Measurements from ENCODE around the gene PUDP.
"Not testable (repeated sequence)": the region's sequence is repeated elsewhere in the genome, so short reads cannot be mapped to it uniquely, and the experiment has no call there.

The PUDP gene

GRCh38 chrX:7147978-7148854, at the start of gene PUDP:
Gene PUDP, minus strand, starts transcription at chrX:7148153. Its CDS starts 40 bp downstream, at chrX:7148113.
- no peak for DNase-seq (ENCODE audit: low read depth)

GRCh38 chrX:7194606-7195005, 46.7 kb upstream of the PUDP start:
- DNase-seq (ENCODE audit: low read depth): no peak

- no peak for DNase-seq (ENCODE audit: low read depth)
Observed at GRCh38 chrX:7192871-7193270, 44.9 kb upstream of the PUDP start.

GRCh38 chrX:7191681-7192110, 43.7 kb upstream of the PUDP start:
- DNase-seq (ENCODE audit: low read depth): no peak

GRCh38 chrX:7190157-7190556, 42.2 kb upstream of the PUDP start:
- DNase-seq (ENCODE audit: low read depth): no peak

- DNase-seq (ENCODE audit: low read depth): no peak
Observed at GRCh38 chrX:7188672-7189071, 40.7 kb upstream of the PUDP start.

GRCh38 chrX:7184816-7185215, 36.9 kb upstream of the PUDP start:
- no peak for DNase-seq (ENCODE audit: low read depth)

- DNase-seq (ENCODE audit: low read depth): no peak
Observed at GRCh38 chrX:7179446-7179845, 31.5 kb upstream of the PUDP start.

- not testable (repeated sequence) for DNase-seq (ENCODE audit: low read depth)
Observed at GRCh38 chrX:7178859-7179258, 30.9 kb upstream of the PUDP start.

- no peak for DNase-seq (ENCODE audit: low read depth)
Observed at GRCh38 chrX:7170898-7171297, 22.9 kb upstream of the PUDP start.

GRCh38 chrX:7169627-7170026, 21.7 kb upstream of the PUDP start:
- DNase-seq (ENCODE audit: low read depth): no peak

- DNase-seq (ENCODE audit: low read depth): no peak
Observed at GRCh38 chrX:7168371-7168770, 20.4 kb upstream of the PUDP start.

GRCh38 chrX:7164174-7164573, 16.2 kb upstream of the PUDP start:
- DNase-seq (ENCODE audit: low read depth): no peak

GRCh38 chrX:7163146-7163677, 15.3 kb upstream of the PUDP start:
- no peak for DNase-seq (ENCODE audit: low read depth)

- DNase-seq (ENCODE audit: low read depth): no peak
Observed at GRCh38 chrX:7159149-7159861, 11.4 kb upstream of the PUDP start.

- DNase-seq (ENCODE audit: low read depth): no peak
Observed at GRCh38 chrX:7158468-7158990, 10.6 kb upstream of the PUDP start.

GRCh38 chrX:7156879-7157278, 8.9 kb upstream of the PUDP start:
- DNase-seq (ENCODE audit: low read depth): no peak

- DNase-seq (ENCODE audit: low read depth): no peak
Observed at GRCh38 chrX:7155163-7155562, 7.2 kb upstream of the PUDP start.

- no peak for DNase-seq (ENCODE audit: low read depth)
Observed at GRCh38 chrX:7154041-7154597, 6.2 kb upstream of the PUDP start.

- no peak for DNase-seq (ENCODE audit: low read depth)
Observed at GRCh38 chrX:7153231-7153630, 5.3 kb upstream of the PUDP start.

- DNase-seq (ENCODE audit: low read depth): no peak
Observed at GRCh38 chrX:7149411-7149810, 1.5 kb upstream of the PUDP start.

- no peak for DNase-seq (ENCODE audit: low read depth)
Observed at GRCh38 chrX:7147413-7147977, 458 bp downstream of the PUDP start, which contains the start of gene STS. Gene STS, plus strand, starts transcription at chrX:7147712. Its CDS starts 105,488 bp downstream, at chrX:7253200.

All from HS-5 (cell line).